Measurements from ENCODE around the gene RICTOR.

Gene RICTOR

GRCh38 chr5:39100301-39100850 is 26.2 kb upstream of the RICTOR start:
- no peak for DNase-seq (ENCODE audit: low read depth in 2 of 2)

DNA sequence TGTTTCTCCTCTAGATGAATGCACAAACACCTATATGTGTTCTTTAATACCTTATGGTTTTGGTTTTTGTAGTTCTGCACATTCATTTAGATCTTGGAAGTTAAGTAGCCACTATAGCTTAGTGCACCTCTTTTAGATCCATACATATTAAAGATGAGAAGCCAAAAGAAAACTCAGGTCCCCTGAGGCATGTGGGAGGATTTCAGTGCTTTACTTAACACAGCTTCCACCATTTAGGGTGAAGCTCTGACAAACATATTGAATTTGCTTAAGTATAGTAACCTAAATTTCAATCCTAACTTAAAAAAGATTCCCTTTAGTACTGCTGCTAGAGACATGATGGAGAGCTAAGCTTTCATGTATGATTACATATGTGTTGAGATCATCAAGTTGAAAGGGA is 25.6 kb upstream of the RICTOR start:
- DNase-seq (ENCODE audit: low read depth in 2 of 2), result no peak

- no peak for DNase-seq (ENCODE audit: low read depth in 2 of 2)
Observed at GRCh38 chr5:39093352-39093751, 19.2 kb upstream of the RICTOR start.

DNA sequence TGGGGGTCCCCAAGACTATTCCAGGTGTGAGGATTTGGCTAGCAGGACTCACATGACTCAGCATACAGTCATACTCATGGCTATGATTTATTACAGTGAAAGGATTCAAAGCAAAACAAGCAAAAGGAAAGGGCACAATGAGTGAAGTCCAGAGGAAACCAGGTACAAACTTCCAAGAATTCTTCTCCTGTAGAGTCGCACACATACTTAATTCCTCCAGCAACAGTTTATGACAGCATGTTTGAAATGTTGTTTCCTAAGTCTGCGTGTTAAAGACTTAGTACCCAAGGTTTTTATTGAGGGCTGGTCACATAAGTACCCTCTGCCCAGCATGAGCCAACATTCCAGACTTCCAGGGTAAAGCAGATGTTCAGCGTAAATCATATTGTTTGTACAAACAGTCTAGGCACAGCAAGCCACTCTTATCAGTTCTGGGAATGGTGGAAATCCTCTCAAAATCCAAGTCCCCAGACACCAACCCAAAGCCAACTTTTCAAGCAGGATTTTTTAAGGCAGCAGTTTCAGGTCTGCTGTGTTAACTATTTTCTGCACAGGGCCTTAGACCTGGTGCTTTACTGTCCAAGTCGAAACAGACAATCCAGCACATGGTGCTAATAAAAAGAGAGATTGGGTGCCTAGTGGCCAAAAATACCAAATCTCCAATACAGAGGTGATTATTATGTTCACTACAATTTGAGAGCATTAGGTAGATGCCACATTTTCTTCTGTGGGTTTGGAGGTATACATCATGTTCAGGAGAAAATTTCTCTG is 18.6 kb upstream of the RICTOR start:
- no peak for DNase-seq (ENCODE audit: low read depth in 2 of 2)

DNA sequence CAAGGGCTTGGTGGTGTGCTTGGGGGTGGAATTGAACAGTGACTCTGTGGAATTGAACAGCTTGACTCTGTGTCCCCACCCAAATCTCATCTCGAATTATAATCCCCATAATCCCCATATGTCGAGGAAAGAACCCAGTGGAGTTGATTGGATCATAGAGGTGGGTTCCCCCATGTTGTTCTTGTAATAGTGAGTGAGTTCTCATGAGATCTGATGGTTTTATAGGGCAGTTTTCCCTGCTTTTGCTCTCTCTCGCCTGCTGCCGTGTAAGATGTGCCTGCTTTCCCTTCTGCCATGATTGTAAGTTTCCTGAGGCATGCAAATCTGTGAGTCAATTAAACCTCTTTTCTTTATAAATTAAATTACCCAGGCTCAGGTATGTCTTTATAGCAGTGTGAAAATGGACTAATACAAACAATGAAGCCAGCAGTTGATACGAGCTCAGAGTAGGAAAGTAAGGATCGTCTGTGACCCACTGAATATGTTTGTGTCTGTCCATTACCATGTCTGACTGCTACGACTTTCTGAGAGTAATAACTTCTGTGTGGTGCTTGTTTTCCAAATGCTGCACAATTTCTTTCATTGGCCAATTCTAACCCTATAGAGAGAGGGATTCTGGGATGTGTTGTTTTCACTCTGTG is 17.9 kb upstream of the RICTOR start:
- no peak for DNase-seq (ENCODE audit: low read depth in 2 of 2)

DNA sequence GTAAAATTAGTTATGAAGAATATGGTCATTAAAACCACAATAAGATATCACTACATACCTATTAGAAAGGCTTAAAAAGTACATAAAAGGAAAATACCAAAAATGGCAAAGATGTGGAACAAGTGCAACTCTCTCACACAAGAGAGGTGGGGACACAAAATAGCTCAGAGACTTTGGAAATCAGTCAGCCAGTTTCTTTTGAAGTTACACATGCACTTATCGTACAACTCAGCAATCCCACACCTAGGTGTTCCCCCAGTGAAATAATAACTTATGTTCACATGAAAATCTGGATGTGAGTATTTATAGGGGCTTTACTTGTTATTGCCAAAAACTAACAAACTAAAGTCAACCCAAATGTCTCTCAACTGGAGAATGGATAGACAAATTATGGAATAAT is 9.8 kb upstream of the RICTOR start:
- no peak for DNase-seq (ENCODE audit: low read depth in 2 of 2)

GRCh38 chr5:39082995-39083394 is 8.8 kb upstream of the RICTOR start:
- no peak for DNase-seq (ENCODE audit: low read depth in 2 of 2)

DNA sequence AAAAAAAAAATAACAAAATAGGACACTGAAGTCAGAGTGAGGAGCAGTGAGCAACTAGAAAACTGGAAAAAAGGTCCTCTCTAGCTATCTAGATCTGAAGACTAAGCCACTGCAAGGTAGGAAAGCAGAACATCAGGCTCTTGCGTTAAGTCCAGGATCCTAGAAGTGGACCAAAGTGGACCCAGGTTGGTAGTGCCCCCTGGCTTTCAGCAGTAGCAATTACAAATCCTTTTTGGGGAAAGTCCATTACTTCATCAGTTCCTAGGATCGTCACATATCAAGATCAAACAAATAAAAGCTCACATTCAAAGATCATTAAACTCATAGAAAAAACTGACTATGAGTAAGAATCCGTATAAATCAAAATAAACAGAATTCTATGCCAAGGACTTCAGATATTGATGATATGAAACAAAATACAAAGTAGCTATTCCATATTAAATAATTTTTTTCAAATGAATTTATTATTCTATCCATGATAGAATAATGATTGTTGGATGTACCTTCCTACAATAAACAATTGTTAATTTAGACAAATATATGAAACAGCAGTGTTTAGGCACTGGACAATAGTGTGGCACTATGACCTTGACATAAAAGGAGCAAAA is 6.5 kb upstream of the RICTOR start:
- DNase-seq (ENCODE audit: low read depth in 2 of 2), result no peak

DNA sequence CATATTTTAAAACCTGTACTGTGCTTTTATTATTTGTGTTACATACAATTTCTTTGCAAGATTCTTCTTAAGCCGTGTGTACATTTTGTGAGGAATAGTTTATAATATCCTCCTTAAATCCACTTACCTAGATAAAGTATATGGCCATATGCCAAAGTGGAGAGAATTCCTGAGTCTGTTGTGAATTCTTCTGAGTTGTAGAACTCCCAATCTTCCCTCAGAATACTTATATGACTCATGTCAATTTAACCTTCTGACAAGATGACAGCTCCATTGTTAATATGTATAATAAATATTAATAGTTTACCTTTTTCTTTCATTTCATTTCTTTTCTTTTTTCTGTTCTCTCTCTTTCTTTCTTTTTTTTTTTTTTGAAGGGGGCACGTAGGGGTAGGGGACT is 6.0 kb upstream of the RICTOR start:
- no peak for DNase-seq (ENCODE audit: low read depth in 2 of 2)

GRCh38 chr5:39079147-39079546 is 4.9 kb upstream of the RICTOR start:
- no peak for DNase-seq (ENCODE audit: low read depth in 2 of 2)

- no peak for DNase-seq (ENCODE audit: low read depth in 2 of 2)
Observed at GRCh38 chr5:39076757-39077728, 2.8 kb upstream of the RICTOR start.

- DNase-seq (ENCODE audit: low read depth in 2 of 2), result no peak
Observed at GRCh38 chr5:39076101-39076756, 2.0 kb upstream of the RICTOR start.

GRCh38 chr5:39073767-39074016 is 507 bp downstream of the RICTOR start:
- DNase-seq (ENCODE audit: low read depth in 2 of 2), result peak in 1 of 2 donors; percentile 27

GRCh38 chr5:39072925-39073766 is 1.1 kb downstream of the RICTOR start:
- peak; percentile 3 to 18 for DNase-seq (ENCODE audit: low read depth in 2 of 2)

DNA sequence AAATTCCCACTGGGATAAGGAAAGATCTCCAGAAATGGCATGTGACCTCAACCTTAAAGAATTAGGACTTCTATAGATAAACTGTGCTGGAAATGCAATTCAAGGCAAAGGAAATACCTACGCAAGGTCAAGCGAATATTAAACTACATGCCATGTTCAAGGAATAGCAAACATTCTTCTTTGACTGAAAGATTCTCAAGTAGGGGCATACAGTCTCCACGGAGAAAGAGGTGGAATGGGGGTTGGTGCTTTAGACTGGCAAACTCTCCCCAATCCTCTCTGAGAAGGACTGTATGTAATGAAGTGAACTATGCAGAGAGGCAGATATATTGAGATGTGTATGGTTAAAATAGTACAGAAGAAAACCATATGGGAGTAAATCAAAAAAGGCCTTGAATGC is 6.1 kb downstream of the RICTOR start:
- DNase-seq (ENCODE audit: low read depth in 2 of 2), result no peak

DNA sequence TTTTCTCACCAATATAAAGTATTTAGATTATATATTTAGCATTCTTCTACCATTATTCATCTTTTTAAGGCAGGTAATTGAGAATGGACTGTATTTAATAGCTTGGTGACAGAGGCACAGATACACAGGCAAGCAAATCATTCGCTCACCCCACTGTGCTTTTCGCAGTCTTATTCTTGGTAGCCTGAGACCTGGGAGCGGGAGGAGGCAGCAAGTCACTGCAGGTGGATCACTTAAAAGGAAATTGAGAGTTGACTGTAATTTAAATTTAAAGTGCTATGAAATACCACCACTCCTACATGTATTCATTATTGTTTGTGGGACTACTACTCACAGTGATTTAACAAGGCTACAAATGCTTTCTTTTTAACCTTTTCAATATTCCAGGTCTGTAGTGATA is 9.7 kb downstream of the RICTOR start:
- DNase-seq (ENCODE audit: low read depth in 2 of 2), result no peak

DNA sequence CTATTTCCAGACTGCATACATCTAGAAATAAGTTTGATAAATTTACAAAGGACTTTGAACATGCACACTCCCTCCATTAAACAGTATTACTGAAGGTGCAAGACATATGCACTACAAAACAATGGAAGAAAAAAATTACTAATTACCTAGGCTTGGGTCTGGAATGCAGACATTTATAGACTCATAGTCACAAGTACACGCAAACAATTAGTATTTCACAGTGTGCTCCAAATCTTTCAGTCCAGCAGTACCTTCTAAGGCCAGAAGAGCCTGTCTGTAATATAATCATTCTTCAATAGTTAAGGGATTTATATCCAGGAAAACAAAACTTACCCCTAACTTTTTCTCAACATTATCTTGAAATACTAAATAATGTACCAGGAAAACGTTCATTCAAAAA is 11.2 kb downstream of the RICTOR start:
- DNase-seq (ENCODE audit: low read depth in 2 of 2), result no peak

- no peak for DNase-seq (ENCODE audit: low read depth in 2 of 2)
Observed at GRCh38 chr5:39062530-39062929, 11.7 kb downstream of the RICTOR start.

- DNase-seq (ENCODE audit: low read depth in 2 of 2), result no peak
Observed at GRCh38 chr5:39062104-39062503, 12.1 kb downstream of the RICTOR start.

- DNase-seq (ENCODE audit: low read depth in 2 of 2), result no peak
Observed at GRCh38 chr5:39059064-39059463, 15.1 kb downstream of the RICTOR start.

All from stimulated activated CD4-positive, alpha-beta T cell treated with anti-CD3 and anti-CD28 coated beads, Interleukin-1b, Interleukin-23, amount 100 ng/mL, for 4 hours (primary cell).